ENCODE measurements around the gene EDNRA.
A peak's percentile ranks its signal among the peaks of the same experiment; 100 is the strongest.

EDNRA gene

DNA sequence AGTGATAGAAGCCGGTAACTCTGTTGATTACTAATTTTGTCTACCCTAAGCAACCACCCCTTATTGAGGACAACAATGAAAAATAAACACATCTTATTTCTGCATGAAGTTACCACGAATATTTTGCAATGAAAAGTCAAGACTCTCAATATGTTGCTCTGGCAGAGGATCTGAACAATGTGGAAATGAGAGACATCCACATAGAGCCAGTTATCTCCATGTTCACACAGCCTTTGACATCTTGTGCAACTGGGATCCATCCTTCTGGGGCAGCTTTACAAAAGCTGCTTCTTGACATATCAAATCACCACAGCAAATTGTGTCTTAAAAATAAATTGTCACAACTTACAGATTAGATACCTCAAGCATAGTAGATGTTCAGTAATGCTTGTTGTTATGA lies 10.2 kb downstream of the EDNRA start:
- in situ Hi-C loops (cut with HindIII; ENCODE audit: low pct_ligation_motif_present, low sequenced_read_pairs): no loop called here
- peak; percentile 41 for DNase-seq
- no peaks in the 10 kb centered on the region for H3K27me3 ChIP-seq (replicated peaks)
- peak overlapping the region; percentile 97 for H3K27ac ChIP-seq
- TF ChIP-seq, protein P1, sequence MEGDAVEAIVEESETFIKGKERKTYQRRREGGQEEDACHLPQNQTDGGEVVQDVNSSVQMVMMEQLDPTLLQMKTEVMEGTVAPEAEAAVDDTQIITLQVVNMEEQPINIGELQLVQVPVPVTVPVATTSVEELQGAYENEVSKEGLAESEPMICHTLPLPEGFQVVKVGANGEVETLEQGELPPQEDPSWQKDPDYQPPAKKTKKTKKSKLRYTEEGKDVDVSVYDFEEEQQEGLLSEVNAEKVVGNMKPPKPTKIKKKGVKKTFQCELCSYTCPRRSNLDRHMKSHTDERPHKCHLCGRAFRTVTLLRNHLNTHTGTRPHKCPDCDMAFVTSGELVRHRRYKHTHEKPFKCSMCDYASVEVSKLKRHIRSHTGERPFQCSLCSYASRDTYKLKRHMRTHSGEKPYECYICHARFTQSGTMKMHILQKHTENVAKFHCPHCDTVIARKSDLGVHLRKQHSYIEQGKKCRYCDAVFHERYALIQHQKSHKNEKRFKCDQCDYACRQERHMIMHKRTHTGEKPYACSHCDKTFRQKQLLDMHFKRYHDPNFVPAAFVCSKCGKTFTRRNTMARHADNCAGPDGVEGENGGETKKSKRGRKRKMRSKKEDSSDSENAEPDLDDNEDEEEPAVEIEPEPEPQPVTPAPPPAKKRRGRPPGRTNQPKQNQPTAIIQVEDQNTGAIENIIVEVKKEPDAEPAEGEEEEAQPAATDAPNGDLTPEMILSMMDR (IDR thresholded peaks at IDR 0.05; ENCODE audit: low read depth, low read length, missing control alignments): no peak
- H3K36me3 ChIP-seq (replicated peaks): peaks cover 4% of the 10 kb centered on the region
- no peak overlapping the region for H3K4me3 ChIP-seq (ENCODE audit: low read depth, low read length)

DNA sequence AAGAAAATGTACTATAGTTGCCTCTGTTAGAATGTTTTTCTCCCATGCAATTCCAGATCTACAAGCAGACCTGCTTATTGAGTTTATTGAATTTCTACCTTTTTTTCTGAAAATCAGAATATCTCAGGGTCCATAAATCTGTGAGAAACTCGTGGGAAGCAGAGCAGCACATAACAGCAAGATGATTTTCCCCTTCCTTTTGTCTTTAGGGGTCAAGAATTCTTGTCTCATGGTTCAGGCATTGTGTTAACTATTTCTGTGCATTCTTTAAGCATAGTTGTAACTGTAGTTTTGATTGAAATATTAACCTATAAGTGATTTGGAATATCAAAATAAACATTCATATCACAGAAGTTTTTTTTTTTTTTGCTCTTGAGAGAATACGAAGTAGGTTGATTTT lies 11.4 kb downstream of the EDNRA start:
- Histone ChIP-seq H3K36me3 (replicated peaks) (peaks cover 4% of the 10 kb centered on the region), H3K27ac (peak overlapping the region; percentile 97), H3K4me3 (ENCODE audit: low read depth, low read length) (no peak overlapping the region), H3K27me3 (replicated peaks) (no peaks in the 10 kb centered on the region)
- in situ Hi-C loops (cut with HindIII; ENCODE audit: low pct_ligation_motif_present, low sequenced_read_pairs): no loop called here
- TF ChIP-seq, protein P1 (IDR thresholded peaks at IDR 0.05; ENCODE audit: low read depth, low read length, missing control alignments): no peak
- peak; percentile 57 for DNase-seq

DNA sequence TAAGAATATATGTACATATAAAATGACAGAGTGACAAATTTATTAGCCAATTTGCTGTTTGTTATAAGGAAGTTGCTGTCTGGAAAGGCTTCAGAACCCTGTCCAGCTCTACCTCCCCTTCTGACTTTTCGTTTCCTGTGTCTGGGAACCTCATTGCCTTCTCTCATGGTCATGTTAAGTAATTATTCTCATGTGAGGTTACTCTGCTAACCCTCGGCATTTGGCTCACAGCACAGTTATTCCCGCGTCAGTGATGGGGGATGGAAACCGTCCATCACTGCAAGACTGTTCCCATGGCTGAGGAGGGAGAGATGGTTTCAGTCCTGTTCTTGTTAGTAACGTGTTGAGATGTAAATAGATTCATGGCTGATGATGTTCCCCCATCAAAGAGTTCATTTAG lies 11.9 kb downstream of the EDNRA start:
- peak overlapping the region; percentile 97 for H3K27ac ChIP-seq
- H3K27me3 ChIP-seq (replicated peaks): no peaks in the 10 kb centered on the region
- no peak overlapping the region for H3K4me3 ChIP-seq (ENCODE audit: low read depth, low read length)
- in situ Hi-C loops (cut with HindIII; ENCODE audit: low pct_ligation_motif_present, low sequenced_read_pairs): no loop called here
- DNase-seq: peak; percentile 92
- TF ChIP-seq, protein P1 (IDR thresholded peaks at IDR 0.05; ENCODE audit: low read depth, low read length, missing control alignments): no peak
- H3K36me3 ChIP-seq (replicated peaks): peaks cover 4% of the 10 kb centered on the region

DNA sequence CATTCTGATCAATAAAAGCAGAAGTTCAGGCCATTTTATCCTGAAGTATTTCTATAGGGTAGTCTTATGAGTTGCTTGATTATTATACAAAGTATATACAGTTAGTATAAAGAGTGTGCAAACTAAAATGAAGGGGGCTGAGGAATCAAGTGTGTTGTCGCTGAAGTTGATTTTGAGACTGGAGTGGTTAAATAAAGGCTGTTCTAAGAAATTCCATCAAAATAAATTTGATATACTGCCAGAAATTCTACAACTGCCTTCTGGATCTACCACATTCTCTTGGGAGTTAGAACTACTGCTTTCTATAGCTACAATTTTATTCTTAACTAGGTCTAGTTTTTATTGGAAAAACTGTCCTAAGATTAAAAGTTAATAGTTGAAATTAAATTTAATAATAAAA lies 12.4 kb downstream of the EDNRA start:
- Histone ChIP-seq H3K27me3 (replicated peaks) (no peaks in the 10 kb centered on the region), H3K27ac (peak overlapping the region; percentile 97), H3K4me3 (ENCODE audit: low read depth, low read length) (no peak overlapping the region), H3K36me3 (replicated peaks) (no peaks in the 10 kb centered on the region)
- in situ Hi-C loops (cut with HindIII; ENCODE audit: low pct_ligation_motif_present, low sequenced_read_pairs): no loop called here
- TF ChIP-seq, protein P1 (IDR thresholded peaks at IDR 0.05; ENCODE audit: low read depth, low read length, missing control alignments): no peak
- no peak for DNase-seq

DNA sequence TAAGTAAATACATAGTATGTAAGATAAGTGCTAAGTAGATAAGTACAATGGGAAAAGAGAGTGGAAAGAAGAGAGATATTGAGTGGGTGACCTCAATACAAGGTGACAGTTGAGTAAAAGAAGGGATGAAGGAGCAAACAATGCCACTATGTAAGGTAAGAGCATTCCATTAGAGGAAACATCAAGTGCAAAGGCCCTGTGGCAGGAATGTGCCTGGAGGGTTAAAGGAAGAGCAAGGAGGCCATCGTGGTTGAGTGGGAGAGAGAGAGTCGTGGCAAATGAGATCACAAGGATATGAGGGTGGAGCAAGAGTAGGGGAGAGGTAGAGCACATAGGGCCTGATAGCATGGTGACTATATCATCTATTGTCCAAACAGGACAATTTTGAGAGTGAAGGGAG lies 13.4 kb downstream of the EDNRA start:
- no peak for DNase-seq
- H3K4me3 ChIP-seq (ENCODE audit: low read depth, low read length): no peak overlapping the region
- TF ChIP-seq, protein P1 (IDR thresholded peaks at IDR 0.05; ENCODE audit: low read depth, low read length, missing control alignments): no peak
- H3K27me3 ChIP-seq (replicated peaks): no peaks in the 10 kb centered on the region
- no peak overlapping the region for H3K27ac ChIP-seq
- in situ Hi-C loops (cut with HindIII; ENCODE audit: low pct_ligation_motif_present, low sequenced_read_pairs): no loop called here
- no peaks in the 10 kb centered on the region for H3K36me3 ChIP-seq (replicated peaks)

DNA sequence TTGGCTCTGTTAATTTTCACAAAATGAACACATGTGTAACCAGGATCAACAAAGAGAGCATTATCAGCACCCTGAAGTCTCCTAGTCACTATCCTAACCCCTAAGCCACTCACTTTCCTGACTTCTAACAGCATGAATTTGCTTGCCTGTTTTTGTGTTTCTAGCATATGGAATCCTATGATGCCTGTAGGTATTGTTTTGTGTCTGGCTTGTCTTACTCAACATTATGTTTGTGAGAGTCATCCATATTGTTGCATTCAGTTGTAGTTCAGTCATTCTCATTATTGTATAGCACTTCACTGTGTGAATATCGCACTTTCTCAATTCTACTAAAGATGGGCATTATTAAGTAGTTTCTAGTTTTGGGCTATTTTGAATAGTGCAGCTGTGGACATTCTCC lies 15.6 kb downstream of the EDNRA start:
- TF ChIP-seq, protein P1 (IDR thresholded peaks at IDR 0.05; ENCODE audit: low read depth, low read length, missing control alignments): no peak
- in situ Hi-C loops (cut with HindIII; ENCODE audit: low pct_ligation_motif_present, low sequenced_read_pairs): no loop called here
- Histone ChIP-seq H3K4me3 (ENCODE audit: low read depth, low read length) (no peak overlapping the region), H3K36me3 (replicated peaks) (no peaks in the 10 kb centered on the region), H3K27me3 (replicated peaks) (no peaks in the 10 kb centered on the region), H3K27ac (peak overlapping the region; percentile 34)
- DNase-seq: no peak

Data from brain microvascular endothelial cell (primary cell).